H9 (cell line): ENCODE data around the gene RTP2. TPM values are rescaled to one million over a fixed set of nuclear protein-coding genes. Genes with fewer than 3 reads are reported as not detected.

Source experiments
- DNase-seq: peaks from one replicate; pipeline ENCODE4 v3.0.0-alpha.2; 2017
- H2AFZ ChIP-seq: one replicate; pipeline ENCODE4 v1.6.1; 2013; ENCODE audit warnings: mild to moderate bottlenecking, low read length, control low read depth, moderate library complexity
- H2AK5ac ChIP-seq: 2 replicates; pipeline ENCODE4 v1.6.1; 2013; ENCODE audit warnings: low read length, control low read depth, mixed read lengths; ENCODE audit not compliant: insufficient read length
- H2BK120ac ChIP-seq: one replicate; pipeline ENCODE4 v1.6.1; 2013; ENCODE audit warnings: low read depth, mild to moderate bottlenecking, low read length, control low read depth, inconsistent platforms; ENCODE audit not compliant: poor library complexity, severe bottlenecking
- H2BK12ac ChIP-seq: 2 replicates; pipeline ENCODE4 v1.6.1; 2013; ENCODE audit warnings: low read length, control low read depth, mixed read lengths, low read depth; ENCODE audit not compliant: insufficient read length
- H2BK15ac ChIP-seq: 2 replicates; pipeline ENCODE4 v1.6.1; 2013; ENCODE audit warnings: low read depth, low read length, control low read depth
- H2BK20ac ChIP-seq: one replicate; pipeline ENCODE4 v1.6.1; 2013; ENCODE audit warnings: low read depth, mild to moderate bottlenecking, low read length, control low read depth, inconsistent platforms; ENCODE audit not compliant: poor library complexity, severe bottlenecking
- H2BK5ac ChIP-seq: 2 replicates; pipeline ENCODE4 v1.6.1; 2013; ENCODE audit warnings: low read length, control low read depth, mixed read lengths; ENCODE audit not compliant: insufficient read length
- H3K14ac ChIP-seq: 2 replicates; pipeline ENCODE4 v1.6.1; 2013; ENCODE audit warnings: low read length, control low read depth; ENCODE audit not compliant: insufficient read depth
- H3K18ac ChIP-seq: 2 replicates; pipeline ENCODE4 v1.6.1; 2013; ENCODE audit warnings: low read depth, mild to moderate bottlenecking, mixed read lengths, low read length, control low read depth; ENCODE audit not compliant: insufficient read length
- H3K23ac ChIP-seq: 2 replicates; pipeline ENCODE4 v1.6.1; 2013; ENCODE audit warnings: low read length, control low read depth, mixed read lengths, low read depth; ENCODE audit not compliant: insufficient read length
- H3K23me2 ChIP-seq: 2 replicates; pipeline ENCODE4 v1.6.1; 2013; ENCODE audit warnings: low read depth, mild to moderate bottlenecking, mixed read lengths, low read length, control low read depth; ENCODE audit not compliant: insufficient read length, poor library complexity, severe bottlenecking
- H3K27ac ChIP-seq: 2 replicates; pipeline ENCODE4 v1.5.1; 2013; ENCODE audit warnings: low read length, control low read depth, mixed read lengths, low read depth; ENCODE audit not compliant: insufficient read length
- H3K27me3 ChIP-seq: 2 replicates; pipeline ENCODE4 v1.6.1; 2013; ENCODE audit warnings: low read length, control low read depth, inconsistent platforms; ENCODE audit not compliant: insufficient read depth
- H3K4ac ChIP-seq: 2 replicates; pipeline ENCODE4 v1.6.1; 2013; ENCODE audit warnings: low read depth, mild to moderate bottlenecking, control low read depth, inconsistent platforms, low read length, moderate library complexity
- H3K4me1 ChIP-seq: 2 replicates; pipeline ENCODE4 v1.6.1; 2013; ENCODE audit warnings: low read length, control low read depth, inconsistent platforms; ENCODE audit not compliant: insufficient read depth
- H3K4me2 ChIP-seq: 2 replicates; pipeline ENCODE4 v1.6.1; 2013; ENCODE audit warnings: low read length, control low read depth, mixed read lengths; ENCODE audit not compliant: insufficient read length, insufficient read depth
- H3K56ac ChIP-seq: 2 replicates; pipeline ENCODE4 v1.6.1; 2013; ENCODE audit warnings: low read depth, mild to moderate bottlenecking, mixed read lengths, low read length, control low read depth; ENCODE audit not compliant: insufficient read length
- H3K79me1 ChIP-seq: 2 replicates; pipeline ENCODE4 v1.6.1; 2013; ENCODE audit warnings: low read depth, mild to moderate bottlenecking, moderate library complexity, low read length, control low read depth, inconsistent platforms; ENCODE audit not compliant: insufficient read depth, poor library complexity, severe bottlenecking
- H3K79me2 ChIP-seq: 2 replicates; pipeline ENCODE4 v1.6.1; 2013; ENCODE audit warnings: low read length, control low read depth, inconsistent platforms; ENCODE audit not compliant: insufficient read depth
- H3K9ac ChIP-seq: 2 replicates; pipeline ENCODE4 v1.6.1; 2013; ENCODE audit warnings: low read length, control low read depth, mixed read lengths; ENCODE audit not compliant: insufficient read length; ENCODE audit errors: extremely low read depth
- H3K9me3 ChIP-seq: one replicate; pipeline ENCODE4 v1.6.1; 2013; ENCODE audit warnings: low read depth, low read length, inconsistent platforms; ENCODE audit not compliant: control insufficient read depth
- H3T11ph ChIP-seq: one replicate; pipeline ENCODE4 v1.6.1; 2013; ENCODE audit warnings: mild to moderate bottlenecking, low read length, control low read depth, inconsistent platforms
- H4K20me1 ChIP-seq: one replicate; pipeline ENCODE4 v1.6.1; 2013; ENCODE audit not compliant: control insufficient read depth, insufficient read length, insufficient read depth
- H4K5ac ChIP-seq: 2 replicates; pipeline ENCODE4 v1.6.1; 2013; ENCODE audit warnings: low read depth, mild to moderate bottlenecking, mixed read lengths, low read length, control low read depth; ENCODE audit not compliant: insufficient read length
- H4K8ac ChIP-seq: replicated peaks from 2 replicates; pipeline ENCODE4 v1.6.1; 2013; ENCODE audit warnings: low read length, control low read depth, mixed read lengths, low read depth; ENCODE audit not compliant: insufficient read length
- H4K91ac ChIP-seq: 2 replicates; pipeline ENCODE4 v1.6.1; 2013; ENCODE audit warnings: low read depth, mild to moderate bottlenecking, moderate library complexity, mixed read lengths, low read length, control low read depth; ENCODE audit not compliant: insufficient read length
- H3K27ac Mint-ChIP-seq, 3 experiments: 2 replicates in 2 of 3; 3 replicates in 1 of 3; pipeline ENCODE4 v1.8.0; 2020 to 2021; ENCODE audit warnings: mixed read lengths in 3 of 3, mild to moderate bottlenecking in 1 of 3, moderate library complexity in 1 of 3
- H3K27me3 Mint-ChIP-seq: 2 replicates; pipeline ENCODE4 v1.8.0; 2021; ENCODE audit warnings: low read depth, mild to moderate bottlenecking, moderate library complexity, mixed read lengths
- H3K36me3 Mint-ChIP-seq, 3 experiments: 2 replicates in 2 of 3; 3 replicates in 1 of 3; pipeline ENCODE4 v1.8.0; 2020 to 2021; ENCODE audit warnings: low read depth in 3 of 3, mixed read lengths in 3 of 3; ENCODE audit not compliant: insufficient read depth in 1 of 3
- H3K4me1 Mint-ChIP-seq, 2 experiments: 2 replicates each; pipeline ENCODE4 v1.8.0; 2020; ENCODE audit warnings: mixed read lengths in 2 of 2
- H3K4me3 Mint-ChIP-seq, 2 experiments: 2 replicates in 1 of 2; 3 replicates in 1 of 2; pipeline ENCODE4 v1.8.0; 2020 to 2021; ENCODE audit warnings: mild to moderate bottlenecking in 2 of 2, mixed read lengths in 2 of 2, moderate library complexity in 1 of 2
- H3K9me3 Mint-ChIP-seq, 2 experiments: 2 replicates in 1 of 2; 3 replicates in 1 of 2; pipeline ENCODE4 v1.8.0; 2020; ENCODE audit warnings: mild to moderate bottlenecking in 2 of 2, mixed read lengths in 2 of 2, moderate library complexity in 1 of 2
- CTCF ChIP-seq: fragments of 200-600 bp; sonication (generic); conservative IDR thresholded peaks from 3 replicates; pipeline ENCODE4 v1.8.0; 2021; ENCODE audit warnings: antibody characterized with exemption, mild to moderate bottlenecking
- WGBS: extraction: QIAGEN DNeasy Blood & Tissue Kit; methylation state at CpG from one replicate; pipeline ENCODE4 v1.1.7; 2013; ENCODE audit warnings: missing lambda C conversion rate, low lambda C conversion rate, mixed read lengths; ENCODE audit not compliant: insufficient read length; ENCODE audit errors: extremely low coverage; 5-methylcytosine and 5-hydroxymethylcytosine counted together
- total RNA-seq: library from RNA; stranded (reverse); gene quantifications from 2 replicates; pipeline ENCODE4 v1.2.1, GENCODE V29; 2021

RTP2 gene
- total RNA-seq, 1 experiment from 2014 or later = not detected

- H3K23ac ChIP-seq = no peak overlapping the region
- peak overlapping the region; percentile 8 for H3K9ac ChIP-seq
- Mint-ChIP-seq H3K4me1 (peaks cover 44 to 51% of the 10 kb centered on the region in 2 experiments), H3K36me3 (no peaks in the 10 kb centered on the region), H3K27me3 (peaks cover 45% of the 10 kb centered on the region), H3K4me3 (peak overlapping the region; percentile 85 to 92), H3K27ac (0 out of 7 replicates have a peak overlapping the region, but pooled peaks of 1 of the 3 experiments have one; percentile 34), H3K9me3 (no peaks in the 10 kb centered on the region; a peak in 1 of 5 replicates)
- no peak overlapping the region for H4K8ac ChIP-seq
- peak; percentile 95 for TF ChIP-seq CTCF
- no peak overlapping the region for H3K56ac ChIP-seq
- H3K14ac ChIP-seq = no peak overlapping the region
- no peak overlapping the region for H3K4ac ChIP-seq
- peak overlapping the region; percentile 59 for H3K18ac ChIP-seq
- peak; percentile 75 for DNase-seq
- peak overlapping the region; percentile 98 for H3K4me2 ChIP-seq
- H4K91ac ChIP-seq = no peak overlapping the region
- no peak overlapping the region for H2BK5ac ChIP-seq
- no peaks in the 10 kb centered on the region for H3K9me3 ChIP-seq
- no peaks in the 10 kb centered on the region for H4K20me1 ChIP-seq
- H2AK5ac ChIP-seq = no peak overlapping the region
- H4K5ac ChIP-seq = no peak overlapping the region
- H2BK15ac ChIP-seq = no peak overlapping the region
- H3K79me1 ChIP-seq = no peaks in the 10 kb centered on the region
- H2AFZ ChIP-seq = no peak overlapping the region
- no peak overlapping the region for H2BK120ac ChIP-seq
- H3K27ac ChIP-seq = no peak overlapping the region
- H2BK12ac ChIP-seq = no peak overlapping the region
- peaks cover 10% of the 10 kb centered on the region; the same call in 1 of the 2 replicates for H3K4me1 ChIP-seq
- no CpG with 5 or more reads among the region's 39 CpGs for WGBS
- peaks cover 51% of the 10 kb centered on the region for H3K23me2 ChIP-seq
- 0 out of 2 replicates have a peak, but pooled peaks cover 1% of the 10 kb centered on the region for H3K79me2 ChIP-seq
- peaks cover 4% of the 10 kb centered on the region; the same call in 1 of the 2 replicates for H3K27me3 ChIP-seq
- no peak overlapping the region for H2BK20ac ChIP-seq
- H3T11ph ChIP-seq = no peak overlapping the region
These were observed 38.4 kb upstream of the RTP2 start for GRCh38 chr3:187740421-187741399.
